Caco-2 (cell line): ENCODE measurements around the gene HDAC4. TPM values are rescaled to one million over a fixed set of nuclear protein-coding genes. Genes with fewer than 3 reads are reported as not detected.

Experiments used
- BruUV-seq: library from RNA; stranded (reverse); fragments of 400-500 nt; replicated peaks from 2 replicates; lab custom pipeline; 2021; lab: Mats Ljungman, UMichigan
- CTCF ChIA-PET: fragments of 300-600 bp; sonication (Branson Sonifier 250); formaldehyde crosslinking; loops from one replicate; lab custom pipeline; 2022; ENCODE audit warnings: antibody characterized with exemption; lab: Charles Lee
- POLR2A ChIA-PET: fragments of 300-600 bp; sonication (Branson Sonifier 250); formaldehyde crosslinking; loops from one replicate; lab custom pipeline; 2022; ENCODE audit warnings: antibody characterized with exemption; lab: Charles Lee
- DNase-seq, 2 experiments: peaks; one replicate each; pipeline versions ENCODE4 v3.0.0 to v3.0.0-alpha.2; 2020 to 2022
- H3K27me3 ChIP-seq: replicated peaks from 2 replicates; pipeline ENCODE4 v1.6.0; 2011; ENCODE audit warnings: low read length; ENCODE audit not compliant: control insufficient read depth, insufficient read depth
- H3K36me3 ChIP-seq: 2 replicates; pipeline ENCODE4 v1.5.1; 2011; ENCODE audit warnings: low read length; ENCODE audit not compliant: control insufficient read depth, insufficient read depth
- H3K4me1 ChIP-seq: fragments of 250-450 bp; sonication (Bioruptor Pico); 2 replicates; pipeline ENCODE4 v1.5.1; 2020; ENCODE audit warnings: mild to moderate bottlenecking
- H3K4me3 ChIP-seq: 2 replicates; pipeline ENCODE4 v1.5.1; 2011; ENCODE audit warnings: low read depth, mild to moderate bottlenecking, control low read depth, low read length
- H3K9me3 ChIP-seq: fragments of 250-450 bp; sonication (Bioruptor Pico); 2 replicates; pipeline ENCODE4 v1.5.1; 2020; ENCODE audit warnings: mild to moderate bottlenecking, moderate library complexity
- H3K27ac Mint-ChIP-seq: one replicate; pipeline ENCODE4 v1.8.0; 2022; ENCODE audit warnings: mixed read lengths; ENCODE audit not compliant: unreplicated experiment
- H3K27me3 Mint-ChIP-seq: one replicate; pipeline ENCODE4 v1.8.0; 2022; ENCODE audit warnings: mixed read lengths; ENCODE audit not compliant: insufficient read depth, unreplicated experiment
- H3K36me3 Mint-ChIP-seq: one replicate; pipeline ENCODE4 v1.8.0; 2022; ENCODE audit warnings: mild to moderate bottlenecking, mixed read lengths; ENCODE audit not compliant: insufficient read depth, unreplicated experiment
- H3K4me1 Mint-ChIP-seq: one replicate; pipeline ENCODE4 v1.8.0; 2022; ENCODE audit warnings: low read depth, mixed read lengths; ENCODE audit not compliant: unreplicated experiment
- H3K4me3 Mint-ChIP-seq: one replicate; pipeline ENCODE4 v1.8.0; 2022; ENCODE audit warnings: mild to moderate bottlenecking, moderate library complexity, mixed read lengths; ENCODE audit not compliant: unreplicated experiment
- H3K9me3 Mint-ChIP-seq: one replicate; pipeline ENCODE4 v1.8.0; 2022; ENCODE audit warnings: mixed read lengths; ENCODE audit not compliant: unreplicated experiment
- intact Hi-C: fragments of 100-400 bp; cut with micrococcal nuclease; formaldehyde crosslinking; loops from one replicate; pipeline ENCODE4 v1.10.0; 2022; ENCODE audit not compliant: unreplicated experiment
- total RNA-seq: library from RNA; stranded (reverse); gene quantifications from 2 replicates; pipeline ENCODE4 v1.2.3, GENCODE V29; 2022
- TF ChIP-seq, protein P1 (sequence below), 2 experiments: fragments of 200-600 bp in 1 of 2; IDR thresholded peaks; 1 replicate in 1 of 2; 2 replicates in 1 of 2; pipeline versions ENCODE4 v1.5.1 to v1.8.0; 2011 to 2022; ENCODE audit warnings: antibody characterized with exemption in 1 of 2, control low read depth in 1 of 2, inconsistent platforms in 1 of 2, low read depth in 1 of 2, low read length in 1 of 2, mild to moderate bottlenecking in 1 of 2, moderate library complexity in 1 of 2; ENCODE audit not compliant: insufficient read depth in 1 of 2, severe bottlenecking in 1 of 2, unreplicated experiment in 1 of 2

The HDAC4 gene
- total RNA-seq, 1 experiment from 2014 or later, result 15.5 TPM

GRCh38 chr2:239345251-239345650, 55.6 kb downstream of the HDAC4 start:
- POLR2A ChIA-PET, result no interaction called here
- no peak overlapping the region for H3K4me3 Mint-ChIP-seq

GRCh38 chr2:239344857-239345216, 56.0 kb downstream of the HDAC4 start:
- no peaks in the 10 kb centered on the region for H3K9me3 Mint-ChIP-seq
- H3K36me3 Mint-ChIP-seq, result no peaks in the 10 kb centered on the region
- no peaks in the 10 kb centered on the region for H3K36me3 ChIP-seq
- no peaks in the 10 kb centered on the region for H3K27me3 Mint-ChIP-seq
- no peak overlapping the region for H3K27ac Mint-ChIP-seq
- no peak for DNase-seq
- ChIA-PET CTCF (no interaction called here), POLR2A (no interaction called here)
- intact Hi-C loops, result no loop called here
- BruUV-seq, result no TSS peak
- H3K4me3 Mint-ChIP-seq, result no peak overlapping the region
- H3K4me1 ChIP-seq, result no peaks in the 10 kb centered on the region
- no peaks in the 10 kb centered on the region for H3K4me1 Mint-ChIP-seq
- TF ChIP-seq, protein P1, sequence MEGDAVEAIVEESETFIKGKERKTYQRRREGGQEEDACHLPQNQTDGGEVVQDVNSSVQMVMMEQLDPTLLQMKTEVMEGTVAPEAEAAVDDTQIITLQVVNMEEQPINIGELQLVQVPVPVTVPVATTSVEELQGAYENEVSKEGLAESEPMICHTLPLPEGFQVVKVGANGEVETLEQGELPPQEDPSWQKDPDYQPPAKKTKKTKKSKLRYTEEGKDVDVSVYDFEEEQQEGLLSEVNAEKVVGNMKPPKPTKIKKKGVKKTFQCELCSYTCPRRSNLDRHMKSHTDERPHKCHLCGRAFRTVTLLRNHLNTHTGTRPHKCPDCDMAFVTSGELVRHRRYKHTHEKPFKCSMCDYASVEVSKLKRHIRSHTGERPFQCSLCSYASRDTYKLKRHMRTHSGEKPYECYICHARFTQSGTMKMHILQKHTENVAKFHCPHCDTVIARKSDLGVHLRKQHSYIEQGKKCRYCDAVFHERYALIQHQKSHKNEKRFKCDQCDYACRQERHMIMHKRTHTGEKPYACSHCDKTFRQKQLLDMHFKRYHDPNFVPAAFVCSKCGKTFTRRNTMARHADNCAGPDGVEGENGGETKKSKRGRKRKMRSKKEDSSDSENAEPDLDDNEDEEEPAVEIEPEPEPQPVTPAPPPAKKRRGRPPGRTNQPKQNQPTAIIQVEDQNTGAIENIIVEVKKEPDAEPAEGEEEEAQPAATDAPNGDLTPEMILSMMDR (IDR thresholded peaks at IDR 0.05; ENCODE audit: insufficient read depth in 1 of 2, low read depth in 1 of 2, low read length in 1 of 2, severe bottlenecking in 1 of 2, unreplicated experiment in 1 of 2), result no peak
- H3K4me3 ChIP-seq, result no peak overlapping the region
- no peaks in the 10 kb centered on the region for H3K27me3 ChIP-seq
- no peaks in the 10 kb centered on the region for H3K9me3 ChIP-seq

More at GRCh38 chr2:239345251-239345650, 55.6 kb downstream of the HDAC4 start:
- CTCF ChIA-PET, result no interaction called here
- Histone ChIP-seq H3K4me3 (no peak overlapping the region), H3K27me3 (no peaks in the 10 kb centered on the region), H3K4me1 (no peaks in the 10 kb centered on the region), H3K9me3 (no peaks in the 10 kb centered on the region), H3K36me3 (no peaks in the 10 kb centered on the region)
- no peak for DNase-seq
- intact Hi-C loops, result no loop called here
- no peaks in the 10 kb centered on the region for H3K9me3 Mint-ChIP-seq
- no peaks in the 10 kb centered on the region for H3K4me1 Mint-ChIP-seq
- H3K27ac Mint-ChIP-seq, result no peak overlapping the region
- H3K27me3 Mint-ChIP-seq, result no peaks in the 10 kb centered on the region
- no peaks in the 10 kb centered on the region for H3K36me3 Mint-ChIP-seq
- BruUV-seq, result no TSS peak
- TF ChIP-seq, protein P1 (IDR thresholded peaks at IDR 0.05; ENCODE audit: insufficient read depth in 1 of 2, low read depth in 1 of 2, low read length in 1 of 2, severe bottlenecking in 1 of 2, unreplicated experiment in 1 of 2), result no peak

GRCh38 chr2:239343946-239344856, 56.6 kb downstream of the HDAC4 start:
- Mint-ChIP-seq H3K4me3 (no peak overlapping the region), H3K4me1 (no peaks in the 10 kb centered on the region), H3K27ac (no peak overlapping the region), H3K9me3 (no peaks in the 10 kb centered on the region), H3K36me3 (no peaks in the 10 kb centered on the region), H3K27me3 (no peaks in the 10 kb centered on the region)
- Histone ChIP-seq H3K4me3 (no peak overlapping the region), H3K27me3 (no peaks in the 10 kb centered on the region), H3K4me1 (no peaks in the 10 kb centered on the region), H3K9me3 (no peaks in the 10 kb centered on the region), H3K36me3 (no peaks in the 10 kb centered on the region)
- TF ChIP-seq, protein P1 (IDR thresholded peaks at IDR 0.05; ENCODE audit: insufficient read depth in 1 of 2, low read depth in 1 of 2, low read length in 1 of 2, severe bottlenecking in 1 of 2, unreplicated experiment in 1 of 2), result no peak
- BruUV-seq, result no TSS peak
- no peak for DNase-seq
- POLR2A ChIA-PET, result no interaction called here
- CTCF ChIA-PET, result no interaction called here
- intact Hi-C loops, result no loop called here
